Measurements from ENCODE around the gene PLAAT2. TPM values are rescaled to one million over a fixed set of nuclear protein-coding genes. Genes with fewer than 3 reads are reported as not detected.

The PLAAT2 gene
- total and polyA plus RNA-seq, 4 donors = 0.32 to 0.44 TPM; not detected in 2

GRCh38 chr11:63573881-63574855 lies 11.0 kb upstream of the PLAAT2 start:
- Histone ChIP-seq H3K9ac (ENCODE audit: low read depth in 1 of 2, low read length in 2 of 2) (peak overlapping the region in 1 of 2 donors; percentile 60), H3K4me3 (ENCODE audit: low read depth in 1 of 3, low read length in 3 of 3) (peak overlapping the region in 1 of 3 donors; percentile 47), H3K27ac (ENCODE audit: low read depth in 1 of 2, low read length in 2 of 2) (peak overlapping the region; percentile 53 to 75), H3K27me3 (ENCODE audit: control insufficient read depth in 4 of 4, insufficient read depth in 4 of 4, low read length in 3 of 4) (no peaks in the 10 kb centered on the region), H3K4me1 (ENCODE audit: control insufficient read depth in 4 of 4, insufficient read depth in 4 of 4, low read length in 3 of 4) (peaks cover 7 to 26% (median 16%) of the 10 kb centered on the region in 4 donors), H3K36me3 (ENCODE audit: control insufficient read depth in 4 of 4, insufficient read depth in 3 of 4, low read depth in 1 of 4, low read length in 3 of 4) (peaks cover 0 to 5% (median under 1%) of the 10 kb centered on the region in 4 donors), H3K9me3 (ENCODE audit: control insufficient read depth in 4 of 4, low read length in 3 of 4) (no peaks in the 10 kb centered on the region)
- peak; percentile 60 for DNase-seq (ENCODE audit: low spot score)
- TF ChIP-seq RAD21 (IDR thresholded peaks at IDR 0.05) = peak; percentile 8 to 12
- no peak for TF ChIP-seq REST (IDR thresholded peaks at IDR 0.05)
- peak in 1 of 2 donors; percentile 32 for TF ChIP-seq GABPA (IDR thresholded peaks at IDR 0.05 in 1 of 2, conservative IDR thresholded peaks at IDR 0.05 in 1 of 2)
- WGBS = 43% methylated on average over 15 of the region's 15 CpGs

- TF ChIP-seq TAF1 (conservative IDR thresholded peaks at IDR 0.05) (no peak), CTCF (IDR thresholded peaks at IDR 0.05; ENCODE audit: low read depth, low read length, missing input control) (no peak), NR2F2 (IDR thresholded peaks at IDR 0.05) (no peak), HNF4G (IDR thresholded peaks at IDR 0.05) (no peak), JUND (IDR thresholded peaks at IDR 0.05) (no peak), RXRA (IDR thresholded peaks at IDR 0.05) (no peak), FOXA2 (IDR thresholded peaks at IDR 0.05) (no peak), HNF4A (conservative IDR thresholded peaks at IDR 0.05) (no peak), ATF3 (IDR thresholded peaks at IDR 0.05) (no peak), REST (IDR thresholded peaks at IDR 0.05) (no peak), MAX (IDR thresholded peaks at IDR 0.05) (no peak), GABPA (IDR thresholded peaks at IDR 0.05 in 1 of 2, conservative IDR thresholded peaks at IDR 0.05 in 1 of 2) (no peak), FOXA1 (IDR thresholded peaks at IDR 0.05) (no peak), YY1 (IDR thresholded peaks at IDR 0.05) (no peak), SP1 (IDR thresholded peaks at IDR 0.05) (no peak), ZBTB33 (IDR thresholded peaks at IDR 0.05) (no peak), EGR1 (IDR thresholded peaks at IDR 0.05; ENCODE audit: low read depth in 2 of 2) (no peak), RAD21 (IDR thresholded peaks at IDR 0.05) (no peak)
- no peak overlapping the region for H3K9ac ChIP-seq (ENCODE audit: low read depth in 1 of 2, low read length in 2 of 2)
- peaks cover 7 to 30% (median 19%) of the 10 kb centered on the region in 4 donors for H3K4me1 ChIP-seq (ENCODE audit: control insufficient read depth in 4 of 4, insufficient read depth in 4 of 4, low read length in 3 of 4)
- H3K27me3 ChIP-seq (ENCODE audit: control insufficient read depth in 4 of 4, insufficient read depth in 4 of 4, low read length in 3 of 4) = no peaks in the 10 kb centered on the region
- WGBS = 85% methylated on average over 3 of the region's 3 CpGs
- no peak overlapping the region for H3K27ac ChIP-seq (ENCODE audit: low read depth in 1 of 2, low read length in 2 of 2)
- H3K9me3 ChIP-seq (ENCODE audit: control insufficient read depth in 4 of 4, low read length in 3 of 4) = no peaks in the 10 kb centered on the region
- H3K36me3 ChIP-seq (ENCODE audit: control insufficient read depth in 4 of 4, insufficient read depth in 3 of 4, low read depth in 1 of 4, low read length in 3 of 4) = peaks cover 0 to 5% (median under 1%) of the 10 kb centered on the region in 4 donors
- no peak overlapping the region for H3K4me3 ChIP-seq (ENCODE audit: low read depth in 1 of 3, low read length in 3 of 3)
- no peak for DNase-seq (ENCODE audit: low spot score)
These were observed 9.0 kb upstream of the PLAAT2 start for GRCh38 chr11:63572026-63572688.
